CD4-positive, alpha-beta T cell treated with Interleukin-4 for 1 hour (primary cell): Measurements from ENCODE around the gene C11orf52.
A peak's percentile ranks its signal among the peaks of the same experiment; 100 is the strongest.
"Not testable (repeated sequence)": the region's sequence is repeated elsewhere in the genome, so short reads cannot be mapped to it uniquely, and the experiment has no call there.

Experiments
- DNase-seq, 2 donors: peaks; one replicate each; pipeline ENCODE4 v3.0.0-alpha.2; 2020 to 2022

Gene C11orf52, protein sequence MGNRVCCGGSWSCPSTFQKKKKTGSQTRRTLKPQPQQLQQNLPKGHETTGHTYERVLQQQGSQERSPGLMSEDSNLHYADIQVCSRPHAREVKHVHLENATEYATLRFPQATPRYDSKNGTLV

GRCh38 chr11:111918390-111919256 is at the start of gene C11orf52:
Gene C11orf52 (plus strand): TSS chr11:111918913. CDS start chr11:111918973, 60 bp downstream.
- no peak for DNase-seq

DNA sequence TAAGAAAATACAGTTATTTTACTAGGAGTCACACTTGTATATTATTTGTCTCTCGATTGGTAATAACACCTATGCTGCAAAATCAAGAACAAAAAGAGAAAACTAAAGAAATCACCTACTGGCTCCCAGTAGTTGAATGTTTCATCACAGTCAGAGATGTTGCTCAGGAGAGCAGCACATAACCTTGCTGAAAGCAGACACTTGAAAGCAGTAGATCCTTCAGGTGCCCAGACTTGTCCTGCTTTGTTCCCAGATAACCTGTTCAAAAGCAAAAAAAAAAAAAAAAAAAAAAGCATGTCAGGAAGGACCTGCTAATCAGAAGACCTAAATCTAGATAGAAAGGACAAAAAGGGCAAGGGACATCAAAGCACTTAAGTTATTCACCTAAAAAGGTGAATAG is 48.6 kb upstream of the C11orf52 start:
- DNase-seq = no peak

DNA sequence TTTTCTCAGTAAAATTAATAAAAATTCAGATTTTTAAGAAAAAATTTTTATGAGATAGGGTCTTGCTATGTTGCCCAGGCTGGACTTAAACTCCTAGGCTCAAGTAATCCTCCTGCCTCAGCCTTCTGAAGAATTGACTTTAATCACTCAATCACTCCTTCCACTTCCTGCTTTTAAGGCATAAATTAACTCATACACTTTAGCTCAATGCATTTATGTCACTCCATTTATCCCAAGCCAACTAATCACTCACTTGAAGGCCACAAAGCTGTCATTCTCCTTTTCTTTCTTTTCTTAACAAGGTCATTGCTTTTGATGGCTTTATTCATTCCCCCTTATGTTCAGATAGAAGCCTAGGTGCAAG is 48.2 kb upstream of the C11orf52 start:
- no peak for DNase-seq

DNA sequence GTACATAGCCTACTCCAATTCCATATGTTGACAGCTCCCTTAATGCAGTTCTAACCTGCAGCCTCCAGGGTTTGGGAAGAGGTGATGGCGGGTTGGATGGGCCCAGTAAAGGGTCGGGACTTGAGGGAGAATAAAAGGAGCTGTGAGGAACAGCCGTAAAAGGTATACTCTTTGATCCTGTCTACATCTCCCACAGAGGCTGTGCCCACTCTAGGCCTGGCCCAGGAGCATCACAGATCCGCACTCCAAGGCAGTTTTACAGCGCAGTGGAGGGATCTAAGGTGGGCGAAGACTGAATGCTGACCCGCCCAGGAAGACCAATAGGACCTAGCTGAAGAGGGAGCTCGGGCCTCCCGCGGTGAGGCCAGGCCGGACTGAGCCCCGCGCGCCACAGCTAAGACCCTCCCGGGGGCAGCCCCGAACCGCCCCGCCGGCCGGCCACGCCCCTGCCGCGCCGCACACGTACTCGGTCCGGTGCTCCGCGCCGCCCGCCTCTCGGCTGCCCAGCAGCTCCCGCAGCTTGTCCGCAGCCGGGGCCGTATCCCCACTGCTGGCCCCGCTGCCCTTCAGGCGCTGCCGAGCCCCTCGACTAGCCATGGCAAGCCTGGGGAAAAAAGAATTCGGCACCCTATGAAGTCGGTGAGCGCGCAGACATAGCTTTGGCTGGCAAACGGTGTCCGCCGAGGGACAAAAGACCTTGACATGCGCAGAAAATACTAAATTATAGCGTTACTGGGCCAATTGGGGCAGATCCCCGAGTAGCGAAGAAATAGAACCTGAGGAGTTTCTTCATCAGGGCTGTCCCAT is 47.6 kb upstream of the C11orf52 start, which contains the start of gene ALG9:
ALG9 (minus strand) TSS at position 696 of the 807 bp plus-strand sequence; CDS start at position 597, 99 bp downstream.
- DNase-seq = peak; percentile 87 to 93

DNA sequence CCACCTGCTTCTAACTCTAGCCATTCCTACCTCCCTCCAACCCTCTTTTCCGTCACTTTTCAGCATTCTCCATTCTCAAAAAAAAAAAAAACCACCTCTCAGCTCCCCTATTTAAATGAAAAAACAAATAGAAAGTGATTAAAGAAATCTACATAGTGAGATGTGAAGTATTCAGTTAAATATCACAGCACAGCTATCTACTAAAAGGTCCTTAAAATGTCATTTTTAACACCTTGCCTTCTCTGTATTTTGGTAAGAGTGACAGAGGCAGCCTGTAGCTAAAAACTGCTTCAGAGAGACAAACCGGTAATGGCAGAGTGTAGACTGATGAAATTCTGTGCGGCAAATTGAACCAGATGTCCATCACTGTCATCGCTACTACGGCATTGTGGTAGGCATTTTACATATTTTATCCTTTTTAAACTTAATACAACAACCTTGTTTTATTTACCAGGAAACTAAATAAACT is 47.0 kb upstream of the C11orf52 start:
- no peak for DNase-seq

DNA sequence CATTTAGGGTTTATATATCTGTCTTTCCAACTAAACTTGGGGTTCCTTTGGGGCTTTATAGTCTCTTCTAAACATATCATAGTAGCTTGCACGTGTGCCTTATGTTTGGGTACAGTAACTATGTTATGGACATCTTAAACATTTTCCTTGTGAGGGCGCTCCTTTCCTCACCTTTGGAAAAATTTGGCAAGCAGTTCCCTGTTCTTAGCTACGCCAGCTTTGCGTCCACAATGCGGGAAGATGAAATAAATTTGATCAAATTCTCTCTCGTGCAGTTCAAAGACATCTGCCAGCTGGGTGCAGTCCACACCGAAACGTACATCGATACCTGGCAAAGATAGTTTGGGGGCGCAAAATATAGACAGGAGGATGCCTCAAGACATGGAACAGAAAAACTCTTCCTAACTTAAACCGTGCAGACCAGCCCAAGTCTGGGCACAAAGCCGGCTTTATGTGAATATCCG is 40.3 kb upstream of the C11orf52 start:
- DNase-seq = no peak

DNA sequence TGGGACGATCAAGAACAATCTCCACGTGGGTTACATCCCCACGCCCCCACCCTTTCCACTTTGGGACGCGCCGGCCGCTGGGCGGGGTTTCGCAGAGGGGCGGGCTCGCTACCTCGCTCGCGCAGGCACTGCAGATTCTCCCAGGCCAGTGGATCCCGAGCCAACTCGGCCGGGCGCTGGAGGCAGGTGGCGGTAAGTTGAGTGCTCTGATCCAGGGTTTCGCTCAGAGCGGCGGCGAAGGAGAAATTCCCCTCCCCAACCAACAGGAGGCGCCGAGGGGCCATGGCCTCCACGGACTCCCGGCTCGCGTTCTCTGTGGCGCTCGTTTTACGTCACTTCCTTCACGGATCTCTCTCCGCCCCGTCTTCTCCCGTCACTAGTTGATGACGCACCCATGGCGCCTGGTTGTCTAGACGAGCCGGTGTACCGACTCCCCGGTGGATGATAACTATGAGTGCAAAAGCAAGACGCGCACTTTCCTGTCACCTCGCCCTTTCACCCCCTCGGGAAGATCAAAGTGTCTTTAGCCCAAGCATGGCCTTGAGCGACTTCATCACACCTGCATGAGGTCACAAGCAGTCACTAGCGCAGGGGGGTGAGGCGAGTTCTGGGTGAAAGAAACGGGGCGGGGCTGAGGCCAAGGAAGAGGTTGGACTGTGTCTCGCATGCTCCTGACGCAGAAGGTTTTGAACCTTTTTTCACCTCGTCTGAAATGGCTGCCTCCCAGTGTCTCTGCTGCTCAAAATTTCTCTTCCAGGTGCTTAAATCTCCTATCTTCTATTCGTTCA is 39.7 kb upstream of the C11orf52 start, which contains the start of the genes CFAP68 and FDXACB1:
CFAP68 (plus strand) TSS at position 693 of the 788 bp plus-strand sequence; CDS start at position 713, 20 bp downstream.
FDXACB1 (minus strand) TSS at position 317 of the 788 bp plus-strand sequence; CDS start at position 284, 33 bp downstream.
- DNase-seq = peak; percentile 97

GRCh38 chr11:111879637-111879960 is 39.1 kb upstream of the C11orf52 start:
- DNase-seq = no peak

DNA sequence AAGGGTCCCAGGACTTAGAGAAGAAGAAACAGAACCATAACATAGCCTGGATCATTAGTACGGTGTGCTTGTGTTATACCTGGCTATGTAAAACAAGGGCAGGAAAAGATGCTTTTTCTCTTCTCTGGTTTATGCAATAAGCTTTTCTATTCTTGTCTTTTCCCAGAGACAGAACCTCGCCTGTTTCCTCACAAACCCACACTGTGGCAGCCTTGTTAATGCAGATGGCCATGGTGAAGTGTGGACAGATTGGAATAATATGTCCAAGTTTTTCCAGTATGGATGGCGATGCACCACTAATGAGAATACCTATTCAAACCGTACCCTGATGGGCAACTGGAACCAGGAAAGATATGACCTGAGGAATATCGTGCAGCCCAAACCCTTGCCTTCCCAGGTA is 36.5 kb upstream of the C11orf52 start:
- no peak for DNase-seq

DNA sequence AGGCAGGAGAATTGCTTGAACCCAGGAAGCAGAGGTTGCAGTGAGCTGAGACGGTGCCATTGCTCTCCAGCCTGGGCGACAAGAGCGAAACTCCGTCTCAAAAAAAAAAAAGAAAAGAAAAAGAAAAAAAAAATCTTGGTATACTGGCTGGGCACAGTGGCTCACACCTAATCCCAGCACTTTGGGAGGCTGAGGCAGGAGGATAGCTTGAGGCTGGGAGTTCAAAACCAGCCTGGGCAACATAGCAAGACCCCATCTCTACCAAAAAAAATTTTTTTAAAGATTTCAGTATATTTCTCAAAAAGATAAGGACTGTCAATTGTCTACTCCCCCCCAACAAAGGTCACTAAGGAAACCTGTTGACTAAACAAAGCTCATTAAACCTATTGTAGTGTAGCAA is 33.7 kb upstream of the C11orf52 start:
- DNase-seq = not testable (repeated sequence)

- DNase-seq = no peak
These were observed 32.7 kb upstream of the C11orf52 start for GRCh38 chr11:111886032-111886431.

DNA sequence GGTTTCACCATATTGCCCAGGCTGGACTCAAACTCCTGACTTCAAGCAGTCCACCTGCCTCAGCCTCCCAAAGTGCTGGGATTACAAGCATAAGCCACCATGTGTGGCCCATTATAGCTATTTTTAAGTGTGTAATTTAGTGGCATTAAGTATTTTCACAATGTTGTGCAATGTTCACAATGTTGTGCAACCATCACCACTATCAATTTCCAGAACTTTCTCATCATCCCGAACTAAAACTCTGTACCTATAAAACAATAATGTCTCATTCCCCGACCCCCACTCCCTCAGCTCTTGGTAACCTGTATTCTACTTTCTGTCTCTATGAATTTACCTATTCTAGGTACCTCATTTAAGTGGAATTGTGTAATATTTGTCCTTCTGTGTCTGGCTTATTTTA is 31.9 kb upstream of the C11orf52 start:
- no peak for DNase-seq

DNA sequence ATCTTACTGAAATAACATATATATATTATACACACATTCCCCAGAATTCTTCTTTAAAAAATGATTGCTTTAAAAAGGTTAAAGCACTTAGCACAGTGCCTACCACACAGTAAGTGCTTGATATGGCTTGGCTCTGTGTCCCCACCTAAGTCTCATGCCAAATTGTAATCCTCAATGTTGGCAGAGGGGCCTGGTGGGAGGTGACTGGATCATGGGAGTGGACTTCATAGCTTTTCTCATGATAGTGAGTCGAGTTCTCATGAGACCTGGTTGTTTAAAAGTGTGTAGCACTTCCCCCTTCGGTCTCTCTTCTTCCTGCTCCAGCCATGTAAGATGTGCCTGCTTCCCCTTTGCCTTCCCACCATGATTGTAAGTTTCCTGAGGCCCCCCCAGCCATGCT is 13.3 kb upstream of the C11orf52 start:
- DNase-seq = no peak

- DNase-seq = no peak
These were observed 12.0 kb upstream of the C11orf52 start for GRCh38 chr11:111906680-111907079.

DNA sequence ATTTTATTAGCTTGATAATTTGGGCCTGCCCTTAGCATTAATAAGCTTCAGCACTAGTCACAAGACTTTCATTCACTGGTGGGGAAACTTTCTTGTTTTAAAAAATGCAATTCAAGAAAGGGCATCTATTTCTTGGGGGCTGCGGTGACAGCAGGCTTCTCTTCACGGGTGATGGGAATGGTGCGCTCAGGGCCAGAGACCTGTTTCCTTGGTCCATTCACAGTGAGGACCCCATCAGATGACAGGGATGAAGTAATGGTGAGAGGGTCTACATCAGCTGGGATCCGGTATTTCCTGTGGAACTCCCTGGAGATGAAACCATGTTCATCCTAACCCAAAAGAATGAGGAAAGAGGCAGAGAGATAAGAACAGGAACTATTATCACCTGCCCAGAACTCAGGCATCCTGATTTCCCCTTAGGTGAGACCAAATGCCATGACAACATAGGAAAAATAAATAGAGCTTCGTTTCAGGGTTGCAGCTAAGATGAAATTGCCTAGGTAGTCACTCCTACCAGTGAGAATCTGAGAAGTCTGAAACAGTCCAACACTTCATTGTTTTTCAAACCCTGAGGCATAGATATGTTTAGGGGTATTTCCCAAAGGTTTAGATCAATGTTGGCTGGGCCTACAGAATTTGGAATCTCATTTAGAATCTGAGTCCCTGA is 9.9 kb upstream of the C11orf52 start:
- DNase-seq = no peak

DNA sequence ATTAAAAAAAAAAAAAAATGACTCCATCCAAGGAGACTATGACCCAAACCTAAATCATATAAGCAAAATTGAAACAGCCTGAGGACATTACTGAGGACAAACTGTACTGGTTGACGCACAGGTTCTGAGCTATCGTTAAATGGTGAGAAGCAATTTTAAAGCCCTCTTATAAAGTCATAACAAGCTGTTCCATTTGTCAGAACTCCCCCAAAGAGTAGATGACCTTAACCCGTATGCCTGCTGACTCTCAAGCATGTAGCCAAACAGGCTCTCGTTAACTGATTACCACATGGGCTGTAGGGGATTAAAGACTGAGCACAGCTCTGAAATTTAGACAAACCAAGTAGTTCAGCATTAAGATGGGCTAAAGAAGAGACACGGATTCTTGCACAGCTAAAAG is 9.3 kb upstream of the C11orf52 start:
- no peak for DNase-seq

DNA sequence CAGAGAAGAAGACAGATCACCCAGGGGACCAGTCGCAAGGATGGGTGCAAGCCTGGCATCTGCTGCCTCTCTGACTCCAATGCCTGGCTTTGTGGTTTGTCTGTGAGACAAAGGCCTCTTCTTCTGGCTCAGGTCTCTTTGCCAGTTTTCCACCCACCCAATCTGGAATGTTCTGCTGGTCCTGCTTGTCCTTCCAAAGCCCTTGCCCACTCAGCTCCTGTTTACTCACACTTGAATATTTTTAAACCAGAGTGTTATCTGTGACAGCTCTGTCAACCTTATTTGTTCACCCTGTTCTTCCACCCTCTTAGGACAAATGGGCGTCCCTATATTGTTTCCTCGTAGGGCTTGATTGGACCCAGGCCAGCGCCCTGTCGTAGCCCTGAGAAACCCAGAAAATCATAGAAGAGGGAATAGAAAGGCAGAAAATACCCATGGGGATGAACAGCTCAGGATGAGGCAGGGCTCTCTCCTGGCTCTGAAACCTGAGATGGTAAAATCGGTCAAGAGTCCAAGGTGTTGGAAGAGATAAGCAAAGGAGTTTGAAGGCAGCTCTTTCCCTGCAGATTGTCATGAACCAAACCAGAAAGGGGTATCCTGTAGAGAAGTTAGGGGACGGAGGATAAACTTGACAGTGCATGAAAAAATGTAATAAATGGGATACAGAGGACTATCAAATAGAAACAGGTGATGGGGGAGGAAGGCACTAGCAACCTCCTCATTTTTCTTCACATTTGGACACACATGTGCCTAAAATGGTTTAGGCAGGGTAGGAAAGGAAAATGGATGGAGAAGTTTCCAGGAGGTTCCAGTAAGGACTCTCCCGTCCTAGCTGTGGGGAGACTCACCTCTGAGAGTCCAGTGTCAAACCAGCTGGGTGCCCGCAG is 7.8 kb upstream of the C11orf52 start:
- DNase-seq = no peak

GRCh38 chr11:111911563-111912401 is 6.9 kb upstream of the C11orf52 start, which contains the start of gene CRYAB:
Gene CRYAB (minus strand): TSS chr11:111911770. CDS start chr11:111911724, 46 bp downstream.
- no peak for DNase-seq

GRCh38 chr11:111912535-111912934 is 6.2 kb upstream of the C11orf52 start, which contains the start of gene HSPB2:
Gene HSPB2 (plus strand): TSS chr11:111912734. CDS start chr11:111912830, 96 bp downstream.
- no peak for DNase-seq
